ENCODE measurements around the gene COX14.
"Not testable (repeated sequence)": the region's sequence is repeated elsewhere in the genome, so short reads cannot be mapped to it uniquely, and the experiment has no call there.

COX14 gene

GRCh38 chr12:50151047-50151687 is 39.1 kb downstream of the COX14 start:
- FAIRE-seq (peak; percentile 23), DNase-seq (ENCODE audit: insufficient read length, low spot score) (no peak)

DNA sequence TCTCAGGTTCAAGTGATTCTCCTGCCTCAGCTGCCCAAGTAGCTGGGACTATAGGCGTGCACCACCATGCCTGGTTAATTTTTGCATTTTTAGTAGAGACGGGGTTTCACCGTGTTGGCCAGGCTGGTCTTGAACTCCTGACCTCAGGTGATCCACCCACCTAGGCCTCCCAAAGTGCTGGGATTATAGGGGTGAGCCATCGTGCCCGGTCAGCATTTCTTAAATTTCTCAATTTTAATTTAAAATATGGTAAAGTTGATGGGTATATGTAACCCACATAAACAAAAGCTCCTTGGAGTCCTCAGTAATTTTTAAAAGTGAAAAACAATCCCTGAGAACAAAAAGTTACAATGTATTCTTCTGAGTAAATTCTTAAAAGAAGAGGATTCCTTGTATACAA is 42.9 kb downstream of the COX14 start:
- FAIRE-seq; DNase-seq (ENCODE audit: insufficient read length, low spot score): not testable (repeated sequence)

DNA sequence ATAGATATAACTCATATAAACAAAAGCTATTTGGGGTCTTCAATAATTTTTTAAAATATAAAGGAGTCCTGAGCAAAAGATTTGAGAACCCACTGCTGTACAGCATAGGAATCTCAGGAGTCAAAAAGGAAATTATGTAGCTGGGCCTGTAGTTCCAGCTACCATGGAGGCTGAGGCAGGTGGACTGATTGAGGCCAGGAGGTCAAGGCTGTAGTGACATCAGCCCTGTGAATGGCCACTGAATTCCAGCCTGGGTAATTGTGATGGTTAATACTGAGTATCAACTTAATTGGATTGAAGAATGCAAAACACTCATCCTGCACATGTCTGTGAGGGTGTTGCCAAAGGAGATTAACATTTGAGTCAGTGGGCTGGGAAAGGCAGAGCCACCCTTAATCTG is 44.6 kb downstream of the COX14 start:
- FAIRE-seq (no peak), DNase-seq (ENCODE audit: insufficient read length, low spot score) (no peak)

GRCh38 chr12:50157259-50157658 is 45.2 kb downstream of the COX14 start:
- FAIRE-seq (no peak), DNase-seq (ENCODE audit: insufficient read length, low spot score) (no peak)

GRCh38 chr12:50160643-50161042 is 48.6 kb downstream of the COX14 start:
- FAIRE-seq = no peak

GRCh38 chr12:50162230-50162629 is 50.2 kb downstream of the COX14 start:
- FAIRE-seq (no peak), DNase-seq (ENCODE audit: insufficient read length, low spot score) (no peak)

More at GRCh38 chr12:50160643-50161042, 48.6 kb downstream of the COX14 start:
- DNase-seq (ENCODE audit: insufficient read length, low spot score) = no peak

GRCh38 chr12:50164963-50165362 is 52.9 kb downstream of the COX14 start:
- FAIRE-seq = no peak
- no peak for DNase-seq (ENCODE audit: insufficient read length, low spot score)

- DNase-seq (ENCODE audit: insufficient read length, low spot score) = no peak
- FAIRE-seq = no peak
Measured at GRCh38 chr12:50166799-50167048, 54.7 kb downstream of the COX14 start.

GRCh38 chr12:50167049-50167828 is 55.2 kb downstream of the COX14 start, which contains the start of gene CERS5:
Gene CERS5 (minus strand): TSS chr12:50167369. CDS start chr12:50167297, 72 bp downstream.
- FAIRE-seq = peak; percentile 87

More at GRCh38 chr12:50167049-50167828, 55.2 kb downstream of the COX14 start, which contains the start of gene CERS5:
- DNase-seq (ENCODE audit: insufficient read length, low spot score) = peak; percentile 94

Data from GM19239 (cell line).